ENCODE data around the gene LPP.

GRCh38 chr3:188826574-188826973 lies 672.6 kb downstream of the LPP start:
- TF ChIP-seq CTCF (IDR thresholded peaks at IDR 0.05; ENCODE audit: low read length) (no peak), EZH2 (IDR thresholded peaks at IDR 0.05; ENCODE audit: borderline replicate concordance, low read length) (no peak)
